ENCODE results near the gene DNAAF5. TPM values are rescaled to one million over a fixed set of nuclear protein-coding genes. Genes with fewer than 3 reads are reported as not detected.

DNAAF5 gene
- total RNA-seq, 2 donors from 2014 or later: 17.9 to 46.5 TPM

DNA sequence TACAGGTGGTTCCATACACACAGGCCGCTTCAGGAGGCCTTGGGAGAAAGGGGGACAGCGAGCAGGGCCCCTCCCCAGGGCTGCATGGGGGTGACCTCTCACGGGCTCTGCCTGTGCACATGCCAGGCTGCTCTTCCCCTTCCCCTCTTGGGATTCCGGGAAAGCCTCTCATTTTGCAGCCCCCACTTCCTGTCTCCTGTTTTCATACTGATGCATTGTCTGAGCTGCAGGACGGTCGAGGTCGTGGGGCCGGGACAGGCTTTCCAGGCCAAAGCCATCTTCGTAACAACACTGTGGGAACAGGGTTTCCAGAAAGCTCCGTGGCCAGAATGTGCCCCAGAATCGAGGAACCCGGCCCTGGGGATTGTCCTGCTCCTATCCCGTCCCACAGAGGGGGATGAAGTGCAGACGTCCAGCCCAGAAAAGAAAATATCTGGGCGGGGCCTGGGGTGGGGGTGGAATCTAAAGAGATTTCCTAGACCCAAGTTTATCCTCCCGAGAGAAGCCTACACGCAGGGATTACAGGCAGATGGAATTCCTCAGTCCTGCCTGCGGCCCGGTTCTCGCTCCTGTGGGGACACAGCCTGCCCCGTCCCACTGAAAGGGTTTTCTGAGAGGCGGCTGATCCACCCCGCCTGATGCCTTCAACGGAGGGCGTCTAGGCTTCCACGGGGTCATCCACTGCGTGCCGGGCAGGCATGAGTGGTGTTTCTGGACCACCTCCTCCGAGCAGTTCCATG is 29.5 kb upstream of the DNAAF5 start:
- DNase-seq (no peak), ATAC-seq (no peak)

DNA sequence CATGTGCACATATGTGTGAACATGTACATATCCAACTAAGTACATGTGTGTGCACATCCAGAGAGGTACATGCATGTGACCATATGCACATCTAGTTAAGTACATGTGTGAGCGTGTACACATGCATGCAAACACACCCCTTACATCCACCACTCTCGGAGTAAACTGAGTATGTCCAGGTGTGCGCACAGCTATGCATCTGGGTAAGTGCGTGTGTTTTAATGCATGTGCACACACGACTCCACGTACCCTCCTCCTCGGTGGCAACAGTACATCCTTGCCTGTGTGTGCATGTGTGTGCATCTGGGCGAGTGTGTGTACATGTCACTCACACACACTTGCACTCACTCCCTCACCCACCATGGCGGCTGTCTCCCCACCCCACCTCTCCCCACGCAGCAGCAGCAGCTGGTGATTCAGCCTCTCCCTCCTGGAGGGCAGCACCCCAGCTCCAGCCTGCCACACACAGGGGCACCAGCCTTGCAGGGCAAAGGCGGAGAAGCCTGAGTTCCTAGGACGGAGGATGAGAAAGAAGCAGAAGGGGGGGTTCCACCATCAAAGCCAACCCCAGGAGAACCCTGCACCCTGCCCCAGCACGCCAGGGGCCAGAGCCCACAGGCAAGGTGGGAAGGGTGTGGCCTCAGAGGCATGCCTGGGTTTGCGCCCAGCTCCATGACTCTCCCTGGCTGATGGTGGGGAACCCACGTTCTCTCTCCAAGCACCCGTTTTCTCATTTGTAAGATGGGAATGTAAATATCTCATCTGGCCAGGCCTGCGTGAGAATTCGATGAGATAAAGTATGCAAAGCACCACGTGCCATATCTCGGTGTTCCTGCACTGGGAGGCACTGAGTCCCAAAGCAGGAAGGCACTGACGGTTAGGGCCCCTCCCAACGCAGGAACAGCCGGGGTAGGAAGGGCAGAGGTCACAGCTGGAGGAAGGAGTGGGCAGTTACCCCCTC is 27.7 kb upstream of the DNAAF5 start:
- TF ChIP-seq CTCF (IDR thresholded peaks at IDR 0.05): no peak
- no peak for TF ChIP-seq POLR2A (IDR thresholded peaks at IDR 0.05)
- DNase-seq (no peak), ATAC-seq (no peak)
- 83 to 90% methylated on average over 14 to 23 of the region's 23 CpGs for WGBS, 2 donors
- H3K27ac ChIP-seq: no peak overlapping the region
- H3K27me3 ChIP-seq: no peaks in the 10 kb centered on the region
- intact Hi-C loops (cut with DNase I): no loop called here
- H3K4me3 ChIP-seq: no peak overlapping the region
- H3K9me3 ChIP-seq: no peaks in the 10 kb centered on the region
- no peaks in the 10 kb centered on the region for H3K36me3 ChIP-seq (replicated peaks in 1 of 2; ENCODE audit: insufficient read depth in 1 of 2, low read depth in 2 of 2)
- no peaks in the 10 kb centered on the region for H3K4me1 ChIP-seq

More for the DNA sequence above, 29.5 kb upstream of the DNAAF5 start:
- no peaks in the 10 kb centered on the region for H3K9me3 ChIP-seq
- H3K27ac ChIP-seq: peak overlapping the region in 1 of 4 donors; percentile 24
- TF ChIP-seq CTCF (IDR thresholded peaks at IDR 0.05) (no peak), POLR2A (IDR thresholded peaks at IDR 0.05) (no peak)
- intact Hi-C loops (cut with DNase I): no loop called here
- no peaks in the 10 kb centered on the region for H3K27me3 ChIP-seq
- WGBS, 2 donors: 84 to 87% methylated on average over 13 to 29 of the region's 29 CpGs
- no peaks in the 10 kb centered on the region for H3K4me1 ChIP-seq
- H3K4me3 ChIP-seq: no peak overlapping the region
- no peaks in the 10 kb centered on the region for H3K36me3 ChIP-seq (replicated peaks in 1 of 2; ENCODE audit: insufficient read depth in 1 of 2, low read depth in 2 of 2)

DNA sequence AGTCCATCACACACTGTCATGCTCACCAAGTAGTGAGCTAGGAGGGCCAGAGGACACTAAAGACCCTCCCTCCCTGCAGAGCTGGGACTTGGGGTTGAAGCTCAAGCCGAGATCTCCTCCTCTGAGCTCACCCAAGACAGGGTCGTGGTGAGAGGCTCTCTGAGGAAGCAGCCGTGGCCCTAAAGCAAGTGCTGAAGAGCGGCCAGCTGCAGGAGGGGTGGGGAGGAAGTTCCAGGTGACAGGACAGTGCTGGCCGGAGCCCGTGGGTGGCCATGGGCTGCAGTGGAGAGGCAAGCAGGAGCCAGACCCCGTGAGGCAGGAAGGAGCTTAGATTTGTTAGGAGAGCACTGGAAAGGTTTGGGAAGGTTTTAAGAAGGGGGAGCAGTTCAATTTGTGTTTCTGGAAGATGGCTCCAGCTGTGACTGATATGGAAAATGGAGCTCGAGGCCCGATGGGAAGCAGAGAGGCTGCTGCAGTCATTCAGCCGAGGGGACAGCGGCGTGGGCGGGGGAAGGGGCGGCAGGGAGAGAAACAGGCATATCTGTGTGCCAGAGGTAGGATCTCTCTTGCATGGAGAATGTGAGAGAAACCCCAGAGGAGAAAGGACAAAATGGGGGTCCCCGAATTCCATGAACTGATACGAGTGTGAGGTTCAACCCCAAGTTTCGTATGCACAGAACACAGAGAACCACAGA is 26.9 kb upstream of the DNAAF5 start:
- no peak for DNase-seq
- Histone ChIP-seq H3K4me1 (no peaks in the 10 kb centered on the region), H3K36me3 (replicated peaks in 1 of 2; ENCODE audit: insufficient read depth in 1 of 2, low read depth in 2 of 2) (no peaks in the 10 kb centered on the region), H3K27ac (no peak overlapping the region), H3K9me3 (no peaks in the 10 kb centered on the region), H3K27me3 (no peaks in the 10 kb centered on the region), H3K4me3 (no peak overlapping the region)
- TF ChIP-seq CTCF (IDR thresholded peaks at IDR 0.05) (no peak), POLR2A (IDR thresholded peaks at IDR 0.05) (no peak)
- intact Hi-C loops (cut with DNase I): no loop called here
- WGBS, 2 donors: 77 to 84% methylated on average over 14 to 17 of the region's 17 CpGs
- ATAC-seq: no peak

DNA sequence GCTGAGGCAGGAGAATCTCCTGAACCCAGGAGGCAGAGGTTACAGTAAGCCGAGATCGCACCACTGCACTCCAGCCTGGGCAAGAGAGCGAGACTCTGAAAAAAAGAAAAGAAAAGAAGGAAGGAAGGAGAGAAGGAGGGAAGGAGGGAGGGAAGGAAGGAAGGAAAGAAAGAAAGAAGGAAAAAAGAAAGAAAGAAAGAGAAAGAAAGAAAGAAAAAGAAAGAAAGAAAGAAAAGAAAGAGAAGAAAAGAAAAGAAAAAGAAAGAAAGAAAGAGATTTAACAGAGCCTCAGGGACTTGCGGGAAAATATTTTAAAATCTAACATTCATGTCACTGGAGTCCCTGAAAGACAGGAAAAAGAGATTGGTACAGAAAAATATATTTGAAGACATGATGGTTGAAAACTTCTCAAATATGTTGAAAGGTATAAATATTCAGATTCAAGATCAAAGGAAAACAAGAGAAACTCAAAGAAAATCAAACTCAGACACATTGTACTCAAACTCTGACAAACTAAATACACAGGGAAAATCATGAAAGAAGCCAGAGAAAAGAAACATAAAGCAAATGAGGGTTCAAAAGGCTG is 25.3 kb upstream of the DNAAF5 start:
- intact Hi-C loops (cut with DNase I): no loop called here
- H3K27me3 ChIP-seq: no peaks in the 10 kb centered on the region
- H3K4me3 ChIP-seq: no peak overlapping the region
- H3K27ac ChIP-seq: no peak overlapping the region
- H3K4me1 ChIP-seq: peaks cover 10% of the 10 kb centered on the region
- 84 to 99% methylated on average over 4 of the region's 4 CpGs for WGBS, 2 donors
- ATAC-seq: no peak
- no peaks in the 10 kb centered on the region for H3K36me3 ChIP-seq (replicated peaks in 1 of 2; ENCODE audit: insufficient read depth in 1 of 2, low read depth in 2 of 2)
- no peaks in the 10 kb centered on the region for H3K9me3 ChIP-seq
- no peak for DNase-seq
- TF ChIP-seq CTCF (IDR thresholded peaks at IDR 0.05): no peak

Data from body of pancreas (tissue), 4 donors.